IMR-90 (cell line): ENCODE results near the gene ARF3.
A peak's percentile ranks its signal among the peaks of the same experiment; 100 is the strongest.

Experiments used
- BHLHE40 ChIP-seq: fragments of 150-350 bp; IDR thresholded peaks from 2 replicates; pipeline ENCODE4 v1.6.1; 2016; ENCODE audit warnings: mild to moderate bottlenecking, low read depth, low read length
- MAFK ChIP-seq: IDR thresholded peaks from 2 replicates; pipeline ENCODE4 v1.6.1; 2012; ENCODE audit warnings: low read depth, low read length, improper control_type of control experiment
- MXI1 ChIP-seq: IDR thresholded peaks from 2 replicates; pipeline ENCODE4 v1.6.1; 2012; ENCODE audit warnings: low read depth, mild to moderate bottlenecking, low read length, moderate library complexity, borderline replicate concordance
- POLR2A ChIP-seq: IDR thresholded peaks from 2 replicates; pipeline ENCODE4 v1.6.1; 2012; ENCODE audit warnings: mild to moderate bottlenecking, low read depth, low read length
- RAD21 ChIP-seq: IDR thresholded peaks from 2 replicates; pipeline ENCODE4 v1.6.1; 2012; ENCODE audit warnings: low read length, improper control_type of control experiment
- RCOR1 ChIP-seq: IDR thresholded peaks from 2 replicates; pipeline ENCODE4 v1.6.1; 2012; ENCODE audit warnings: mild to moderate bottlenecking, low read length, improper control_type of control experiment; ENCODE audit not compliant: insufficient replicate concordance
- RFX5 ChIP-seq: IDR thresholded peaks from 2 replicates; pipeline ENCODE4 v1.8.0; 2012; ENCODE audit warnings: low read depth, mild to moderate bottlenecking, low read length, moderate library complexity
- SMC3 ChIP-seq: fragments of 150-350 bp; IDR thresholded peaks from 2 replicates; pipeline ENCODE4 v1.6.1; 2016; ENCODE audit warnings: low read depth, mild to moderate bottlenecking, antibody characterized with exemption, low read length, moderate library complexity
- TF ChIP-seq, protein P1 (sequence below): conservative IDR thresholded peaks from 2 replicates; pipeline ENCODE4 v1.5.1; 2012; ENCODE audit warnings: mild to moderate bottlenecking, low read depth, low read length, improper control_type of control experiment
- TF ChIP-seq, protein P2 (sequence below): fragments of 150-350 bp; IDR thresholded peaks from 2 replicates; pipeline ENCODE4 v1.6.1; 2017; ENCODE audit warnings: mild to moderate bottlenecking, antibody characterized with exemption, low read length, low read depth
- TF ChIP-seq, protein P3 (sequence below): fragments of 150-350 bp; IDR thresholded peaks from 2 replicates; pipeline ENCODE4 v1.6.1; 2016; ENCODE audit warnings: low read depth, mild to moderate bottlenecking, low read length, moderate library complexity, borderline replicate concordance

DNA sequence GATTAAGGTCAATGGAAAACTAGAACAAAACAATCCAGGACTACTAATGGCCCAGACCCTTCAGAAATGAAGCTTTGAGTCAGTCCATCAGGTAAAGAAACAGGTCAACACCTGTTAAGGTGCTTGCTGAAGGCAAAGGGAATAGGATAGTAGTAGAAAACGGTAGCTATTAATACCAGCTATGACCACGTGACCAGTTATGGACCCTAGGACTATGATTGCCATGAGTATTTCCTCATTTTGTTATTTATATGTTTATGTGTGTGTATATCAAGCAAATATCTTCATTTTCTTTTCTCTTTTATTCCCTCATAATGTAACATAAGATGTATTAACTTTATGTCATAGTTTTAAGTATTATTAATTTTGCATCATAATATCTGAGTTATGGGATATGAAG is 57.6 kb downstream of the ARF3 start:
- TF ChIP-seq POLR2A (no peak), MXI1 (no peak), MAFK (no peak), RFX5 (no peak), BHLHE40 (no peak), RAD21 (no peak), RCOR1 (no peak), SMC3 (no peak)
- TF ChIP-seq, protein P1, sequence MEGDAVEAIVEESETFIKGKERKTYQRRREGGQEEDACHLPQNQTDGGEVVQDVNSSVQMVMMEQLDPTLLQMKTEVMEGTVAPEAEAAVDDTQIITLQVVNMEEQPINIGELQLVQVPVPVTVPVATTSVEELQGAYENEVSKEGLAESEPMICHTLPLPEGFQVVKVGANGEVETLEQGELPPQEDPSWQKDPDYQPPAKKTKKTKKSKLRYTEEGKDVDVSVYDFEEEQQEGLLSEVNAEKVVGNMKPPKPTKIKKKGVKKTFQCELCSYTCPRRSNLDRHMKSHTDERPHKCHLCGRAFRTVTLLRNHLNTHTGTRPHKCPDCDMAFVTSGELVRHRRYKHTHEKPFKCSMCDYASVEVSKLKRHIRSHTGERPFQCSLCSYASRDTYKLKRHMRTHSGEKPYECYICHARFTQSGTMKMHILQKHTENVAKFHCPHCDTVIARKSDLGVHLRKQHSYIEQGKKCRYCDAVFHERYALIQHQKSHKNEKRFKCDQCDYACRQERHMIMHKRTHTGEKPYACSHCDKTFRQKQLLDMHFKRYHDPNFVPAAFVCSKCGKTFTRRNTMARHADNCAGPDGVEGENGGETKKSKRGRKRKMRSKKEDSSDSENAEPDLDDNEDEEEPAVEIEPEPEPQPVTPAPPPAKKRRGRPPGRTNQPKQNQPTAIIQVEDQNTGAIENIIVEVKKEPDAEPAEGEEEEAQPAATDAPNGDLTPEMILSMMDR, result no peak
- TF ChIP-seq, protein P2, sequence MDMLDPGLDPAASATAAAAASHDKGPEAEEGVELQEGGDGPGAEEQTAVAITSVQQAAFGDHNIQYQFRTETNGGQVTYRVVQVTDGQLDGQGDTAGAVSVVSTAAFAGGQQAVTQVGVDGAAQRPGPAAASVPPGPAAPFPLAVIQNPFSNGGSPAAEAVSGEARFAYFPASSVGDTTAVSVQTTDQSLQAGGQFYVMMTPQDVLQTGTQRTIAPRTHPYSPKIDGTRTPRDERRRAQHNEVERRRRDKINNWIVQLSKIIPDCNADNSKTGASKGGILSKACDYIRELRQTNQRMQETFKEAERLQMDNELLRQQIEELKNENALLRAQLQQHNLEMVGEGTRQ, result peak; percentile 10; the same call in 1 of the 2 replicates
- TF ChIP-seq, protein P3, sequence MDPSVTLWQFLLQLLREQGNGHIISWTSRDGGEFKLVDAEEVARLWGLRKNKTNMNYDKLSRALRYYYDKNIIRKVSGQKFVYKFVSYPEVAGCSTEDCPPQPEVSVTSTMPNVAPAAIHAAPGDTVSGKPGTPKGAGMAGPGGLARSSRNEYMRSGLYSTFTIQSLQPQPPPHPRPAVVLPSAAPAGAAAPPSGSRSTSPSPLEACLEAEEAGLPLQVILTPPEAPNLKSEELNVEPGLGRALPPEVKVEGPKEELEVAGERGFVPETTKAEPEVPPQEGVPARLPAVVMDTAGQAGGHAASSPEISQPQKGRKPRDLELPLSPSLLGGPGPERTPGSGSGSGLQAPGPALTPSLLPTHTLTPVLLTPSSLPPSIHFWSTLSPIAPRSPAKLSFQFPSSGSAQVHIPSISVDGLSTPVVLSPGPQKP, result no peak
